ENCODE measurements around the gene TGFBR3. TPM values are rescaled to one million over a fixed set of nuclear protein-coding genes. Genes with fewer than 3 reads are reported as not detected.
A peak's percentile ranks its signal among the peaks of the same experiment; 100 is the strongest.

Gene TGFBR3
- total and polyA plus RNA-seq, 9 of the 15 experiments (the other 6 are each of a cell fraction or from before 2014, with no cell fraction given): 3.6 to 32.4 (median 15.6) TPM

DNA sequence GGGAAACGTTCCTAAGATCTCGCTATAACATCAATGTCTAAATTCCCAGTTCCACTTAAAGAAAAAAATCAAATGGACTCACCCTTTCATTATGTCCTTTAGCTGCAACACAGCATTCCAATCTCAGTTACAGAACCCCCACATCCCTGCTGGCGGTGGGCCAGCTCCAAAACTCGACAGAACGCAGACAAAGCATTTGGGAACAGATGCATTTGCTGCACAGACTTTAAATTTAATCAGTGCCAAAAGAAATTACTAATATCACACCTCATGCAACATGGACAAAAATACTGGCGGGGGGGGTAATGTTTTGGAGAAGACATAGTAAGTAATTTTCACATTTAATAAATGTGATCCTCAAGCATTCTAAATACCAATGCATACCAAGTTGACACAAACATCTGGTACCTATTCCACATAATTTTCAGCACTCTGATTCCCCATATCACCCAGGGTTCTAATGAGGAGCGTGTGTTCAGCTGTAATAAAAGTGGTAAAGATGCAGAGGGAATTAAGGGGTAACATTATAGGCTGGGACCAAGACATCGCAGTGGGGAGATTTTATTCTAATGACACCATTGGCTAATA, 79.7 kb downstream of the TGFBR3 start:
- H3K9me3 ChIP-seq (replicated peaks; ENCODE audit: control insufficient read depth, insufficient read depth, low read depth, low read length): no peaks in the 10 kb centered on the region
- H3K27ac ChIP-seq (ENCODE audit: extremely low read depth, low read depth, low read length): no peak overlapping the region
- no peaks in the 10 kb centered on the region for H3K27me3 ChIP-seq (ENCODE audit: control insufficient read depth in 2 of 2, insufficient read depth in 2 of 2, low read length in 2 of 2)
- no peak overlapping the region for H3K9ac ChIP-seq (ENCODE audit: insufficient read depth in 1 of 2, low read depth in 2 of 2, low read length in 2 of 2)
- WGBS (ENCODE audit: insufficient coverage, low coverage, missing lambda C conversion rate): 60% methylated on average over 8 of the region's 8 CpGs
- POLR2A ChIA-PET: interaction anchor here (1.3 to 1.6 kb wide), 2 partner anchors 11 to 16 kb away, joined by 3 to 4 read pairs; no protein-coding TSS in a partner anchor
- DNase-seq (ENCODE audit: extremely low read depth in 1 of 4, low spot score in 3 of 4) (no peak), ATAC-seq (no peak), FAIRE-seq (no peak)
- no peak overlapping the region for H3K4me3 ChIP-seq
- no peak overlapping the region for H3K4me2 ChIP-seq (ENCODE audit: insufficient read depth, low read length)
- CTCF ChIA-PET (ENCODE audit: low intra/inter-chr PET ratio): no interaction called here
- H3K36me3 ChIP-seq (ENCODE audit: control insufficient read depth, insufficient read depth, low read length): no peaks in the 10 kb centered on the region; the same call in 2 of the 3 replicates
- TF ChIP-seq YBX1 (IDR thresholded peaks at IDR 0.05) (no peak), NFIC (IDR thresholded peaks at IDR 0.05) (peak; percentile 69)
- H4K20me1 ChIP-seq (replicated peaks; ENCODE audit: control insufficient read depth, insufficient read depth, low read length): peaks cover 18% of the 10 kb centered on the region
- in situ Hi-C loops (cut with MboI) (no loop called here), intact Hi-C loops (cut with micrococcal nuclease) (no loop called here)
- H3K9me1 ChIP-seq (ENCODE audit: control insufficient read depth, insufficient read depth, low read length): no peaks in the 10 kb centered on the region
- no peak overlapping the region for H2AFZ ChIP-seq (ENCODE audit: low read depth, low read length)
- no TSS peak for BruUV-seq (replicated peaks)
- peaks cover 25 to 29% of the 10 kb centered on the region in 2 experiments for H3K4me1 ChIP-seq (replicated peaks in 1 of 2; ENCODE audit: control insufficient read depth in 2 of 2, insufficient read depth in 2 of 2, low read length in 2 of 2)
- peaks cover 12% of the 10 kb centered on the region; the same call in 1 of the 3 replicates for H3K79me2 ChIP-seq (ENCODE audit: control insufficient read depth, insufficient read depth, low read length)

DNA sequence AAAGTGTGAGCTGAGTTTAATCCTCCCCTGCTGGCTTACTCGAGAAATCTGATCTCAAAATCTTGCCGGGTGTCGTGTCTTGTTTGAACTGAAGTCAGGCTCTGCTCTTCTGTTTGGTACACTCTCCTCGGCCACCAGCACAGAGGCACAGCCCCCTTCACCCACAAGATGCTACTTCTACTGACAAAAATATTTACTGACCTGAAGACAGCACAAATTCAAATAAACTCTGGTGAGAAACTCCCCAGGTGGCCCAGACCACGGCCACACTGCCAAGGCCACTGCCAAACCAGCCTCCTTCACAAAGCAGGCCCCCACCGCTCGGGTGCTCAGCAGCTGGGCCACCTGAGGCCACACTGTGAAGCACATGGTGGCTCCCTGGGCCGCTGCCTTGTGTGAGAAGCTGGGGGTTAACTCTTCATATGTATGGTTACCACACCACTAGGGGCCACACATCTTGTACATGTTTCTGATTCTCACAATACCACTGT, 80.6 kb downstream of the TGFBR3 start:
- no peak for FAIRE-seq
- H3K27me3 ChIP-seq (ENCODE audit: control insufficient read depth in 2 of 2, insufficient read depth in 2 of 2, low read length in 2 of 2): no peaks in the 10 kb centered on the region
- peak in 1 of 4 experiments; percentile 16 for DNase-seq (ENCODE audit: extremely low read depth in 1 of 4, low spot score in 3 of 4)
- ChIA-PET POLR2A (interaction anchor here (1.3 kb wide), 2 partner anchors 10 to 71 kb away, joined by 3 read pairs; no protein-coding TSS in a partner anchor), CTCF (ENCODE audit: low intra/inter-chr PET ratio) (no interaction called here)
- no peak overlapping the region for H3K4me2 ChIP-seq (ENCODE audit: insufficient read depth, low read length)
- intact Hi-C loops (cut with micrococcal nuclease) (no loop called here), in situ Hi-C loops (cut with MboI) (no loop called here)
- peaks cover 25 to 29% of the 10 kb centered on the region in 2 experiments for H3K4me1 ChIP-seq (replicated peaks in 1 of 2; ENCODE audit: control insufficient read depth in 2 of 2, insufficient read depth in 2 of 2, low read length in 2 of 2)
- H3K79me2 ChIP-seq (ENCODE audit: control insufficient read depth, insufficient read depth, low read length): peaks cover 12% of the 10 kb centered on the region; the same call in 1 of the 3 replicates
- peaks cover 18% of the 10 kb centered on the region for H4K20me1 ChIP-seq (replicated peaks; ENCODE audit: control insufficient read depth, insufficient read depth, low read length)
- H3K36me3 ChIP-seq (ENCODE audit: control insufficient read depth, insufficient read depth, low read length): no peaks in the 10 kb centered on the region; the same call in 2 of the 3 replicates
- no peak overlapping the region for H3K27ac ChIP-seq (ENCODE audit: extremely low read depth, low read depth, low read length)
- 33% methylated on average over 8 of the region's 8 CpGs for WGBS (ENCODE audit: insufficient coverage, low coverage, missing lambda C conversion rate)
- no peaks in the 10 kb centered on the region for H3K9me3 ChIP-seq (replicated peaks; ENCODE audit: control insufficient read depth, insufficient read depth, low read depth, low read length)
- no peak overlapping the region for H2AFZ ChIP-seq (ENCODE audit: low read depth, low read length)
- no peaks in the 10 kb centered on the region for H3K9me1 ChIP-seq (ENCODE audit: control insufficient read depth, insufficient read depth, low read length)
- H3K4me3 ChIP-seq: no peak overlapping the region
- H3K9ac ChIP-seq (ENCODE audit: insufficient read depth in 1 of 2, low read depth in 2 of 2, low read length in 2 of 2): no peak overlapping the region
- no TSS peak for BruUV-seq (replicated peaks)
- ATAC-seq: peak; percentile 26
- TF ChIP-seq JUNB (CRISPR knock-in tag; conservative IDR thresholded peaks at IDR 0.05): no peak
- no peak for TF ChIP-seq HMG20A (CRISPR knock-in tag; conservative IDR thresholded peaks at IDR 0.05)
- TF ChIP-seq ZC3H8 (IDR thresholded peaks at IDR 0.05): no peak
